HS-5 (cell line): ENCODE data around the gene ECPAS.
"Not testable (repeated sequence)": the region's sequence is repeated elsewhere in the genome, so short reads cannot be mapped to it uniquely, and the experiment has no call there.

Experiments
- DNase-seq: peaks from one replicate; pipeline ENCODE4 v3.0.0-alpha.2; 2012; ENCODE audit warnings: low read depth

Gene ECPAS

DNA sequence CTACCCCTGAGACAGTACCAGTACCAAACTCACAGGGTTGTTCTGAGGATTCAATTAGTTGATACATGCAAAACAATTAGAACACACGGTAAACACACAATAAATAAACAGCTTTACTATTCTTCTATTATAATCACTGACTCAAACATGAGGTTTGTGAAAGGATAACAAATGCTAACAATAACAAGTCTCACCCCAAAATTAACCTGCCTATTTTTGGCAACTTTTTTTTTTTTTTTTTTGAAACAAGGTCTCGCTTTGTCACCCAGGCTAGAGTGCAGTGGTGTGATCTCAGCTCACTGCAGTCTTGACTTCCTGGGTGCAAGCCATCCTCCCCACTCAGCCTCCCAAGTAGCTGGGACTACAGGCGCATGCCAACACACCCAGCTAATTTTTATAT is 6.5 kb downstream of the ECPAS start:
- DNase-seq = no peak

DNA sequence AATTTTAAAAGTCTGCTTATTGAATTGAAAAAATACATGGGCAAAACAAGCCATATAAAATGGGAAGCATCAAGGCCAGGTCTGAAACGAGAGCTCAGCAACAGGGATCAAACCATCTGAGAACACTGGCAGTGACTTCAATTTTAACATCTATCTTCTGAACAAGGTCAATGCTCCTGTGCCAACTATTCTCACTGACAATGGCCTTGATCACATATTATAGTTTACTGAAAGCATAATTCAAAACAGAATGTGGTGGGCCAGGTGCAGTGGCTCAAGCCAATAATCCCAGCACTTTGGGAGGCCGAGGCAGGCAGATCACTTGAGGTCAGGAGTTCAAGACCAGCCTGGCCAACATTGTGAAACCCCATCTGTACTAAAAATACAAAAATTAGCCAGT is 9.0 kb downstream of the ECPAS start:
- no peak for DNase-seq

DNA sequence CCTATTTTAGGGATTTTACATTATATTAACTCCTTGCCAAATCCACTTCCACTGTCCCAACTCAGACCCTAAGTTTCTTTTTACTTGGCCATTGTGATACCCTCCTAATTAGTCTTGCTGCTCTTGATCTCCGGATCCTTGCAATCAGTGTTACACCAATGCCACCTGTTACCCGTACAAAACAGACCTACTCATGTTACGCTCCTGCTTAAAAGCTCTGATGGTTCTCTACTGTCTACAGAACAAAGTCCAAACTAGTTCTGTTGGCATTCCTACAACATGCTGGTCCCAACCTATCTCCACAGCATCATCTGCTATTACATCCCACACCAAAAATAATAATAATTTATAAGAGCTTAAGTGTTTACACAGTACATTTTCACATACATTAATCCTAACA is 9.8 kb downstream of the ECPAS start:
- no peak for DNase-seq

DNA sequence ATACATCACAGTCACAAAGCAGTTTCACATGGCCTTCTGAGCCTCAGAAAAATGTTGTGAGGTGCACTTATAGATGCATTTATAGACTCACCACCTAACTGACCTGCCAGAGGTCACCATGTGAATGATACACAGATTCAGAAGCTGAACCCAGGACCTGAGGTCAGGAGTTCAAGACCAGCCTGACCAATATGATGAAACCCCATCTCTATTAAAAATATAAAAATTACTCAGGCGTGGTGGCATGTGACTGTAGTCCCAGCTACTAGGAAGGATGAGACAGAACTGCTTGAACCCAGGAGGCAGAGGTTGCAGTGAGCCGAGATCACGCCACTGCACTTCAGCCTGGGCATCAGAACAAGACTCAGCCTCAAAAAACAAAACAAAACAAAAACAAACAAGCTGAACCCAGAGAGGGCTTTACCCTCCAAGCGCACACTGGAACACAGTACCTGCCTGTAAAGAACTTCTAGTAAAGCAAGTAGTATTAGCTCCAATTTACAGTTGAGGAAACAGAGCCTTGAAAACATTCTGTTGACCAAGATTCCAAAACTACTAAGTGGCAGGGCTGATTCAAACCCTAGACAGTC is 16.3 kb downstream of the ECPAS start:
- no peak for DNase-seq

DNA sequence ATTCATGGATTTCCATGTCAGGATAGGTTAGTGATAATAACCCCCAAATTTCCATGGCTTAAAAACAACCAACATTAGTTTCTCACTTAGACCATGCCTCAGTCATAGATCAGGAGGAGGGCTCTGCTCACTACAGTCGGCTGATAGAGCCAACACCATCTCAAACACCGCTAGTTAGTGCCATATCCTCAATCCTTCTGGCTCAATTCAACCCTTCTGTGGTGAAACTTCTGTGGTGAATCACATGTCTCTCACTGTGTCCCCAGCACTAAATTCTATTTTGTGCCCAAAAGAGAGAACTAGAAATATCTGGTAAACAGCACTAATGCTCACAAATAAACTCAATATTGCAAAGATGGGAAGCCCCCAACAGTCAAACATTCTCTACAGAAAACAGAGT is 21.1 kb downstream of the ECPAS start:
- DNase-seq = no peak

DNA sequence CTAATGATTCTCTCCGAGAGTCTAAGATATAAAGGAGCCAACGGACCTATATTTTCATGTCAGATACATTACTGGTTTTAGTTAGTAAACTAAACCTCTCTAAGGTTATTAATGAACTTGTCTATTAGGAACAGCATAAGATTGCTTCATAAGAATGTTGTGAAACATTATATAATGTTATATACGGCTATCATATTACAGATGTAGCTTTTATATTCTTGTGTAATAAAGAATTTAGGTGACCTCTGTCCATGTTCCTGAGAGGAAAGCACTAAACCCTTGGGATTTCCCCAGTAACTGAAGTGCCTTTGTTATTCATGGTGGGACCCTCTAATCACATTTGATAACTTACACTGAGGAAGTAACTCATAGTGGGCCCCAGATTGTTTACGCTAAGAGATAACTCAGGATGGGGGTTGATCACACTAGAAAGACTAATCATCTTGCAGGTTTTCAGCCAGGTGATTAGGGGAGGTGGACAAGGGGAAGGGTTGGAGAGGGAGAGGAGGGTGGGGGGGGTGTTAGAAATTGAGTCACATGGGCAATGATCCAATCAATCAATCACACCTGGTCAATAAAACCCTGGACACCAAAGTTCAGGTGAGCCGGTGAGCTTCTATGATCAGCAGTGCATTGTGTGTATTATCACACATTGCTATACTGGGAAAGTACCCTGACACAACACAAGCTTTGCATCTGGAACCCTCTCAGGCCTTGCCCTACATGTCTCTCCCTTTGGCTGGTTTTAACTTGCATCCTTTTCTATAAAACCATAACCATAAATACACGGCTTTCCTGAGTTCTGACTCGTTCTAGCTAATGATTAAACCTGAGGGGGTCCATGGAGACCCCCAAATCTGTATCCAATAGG is 25.8 kb downstream of the ECPAS start:
- no peak for DNase-seq

DNA sequence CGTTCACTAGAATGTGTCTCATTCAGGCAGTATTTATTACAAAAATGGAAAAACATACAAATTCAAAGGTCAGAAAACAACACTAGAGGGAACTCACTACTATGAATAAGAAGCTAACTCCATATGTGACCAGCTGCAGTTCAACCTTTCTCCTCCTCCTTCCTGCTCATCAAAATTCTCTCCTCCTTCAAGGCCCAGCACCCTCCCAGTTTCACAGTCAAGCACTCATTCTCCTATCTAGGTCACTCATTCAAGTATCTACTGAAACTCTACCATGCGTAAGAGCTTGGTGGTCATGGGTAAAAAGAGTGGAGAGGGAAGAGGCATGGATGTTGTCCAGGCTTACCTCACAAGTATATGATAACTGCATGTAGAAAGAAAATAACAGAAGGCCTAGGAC is 27.7 kb downstream of the ECPAS start:
- DNase-seq = no peak

DNA sequence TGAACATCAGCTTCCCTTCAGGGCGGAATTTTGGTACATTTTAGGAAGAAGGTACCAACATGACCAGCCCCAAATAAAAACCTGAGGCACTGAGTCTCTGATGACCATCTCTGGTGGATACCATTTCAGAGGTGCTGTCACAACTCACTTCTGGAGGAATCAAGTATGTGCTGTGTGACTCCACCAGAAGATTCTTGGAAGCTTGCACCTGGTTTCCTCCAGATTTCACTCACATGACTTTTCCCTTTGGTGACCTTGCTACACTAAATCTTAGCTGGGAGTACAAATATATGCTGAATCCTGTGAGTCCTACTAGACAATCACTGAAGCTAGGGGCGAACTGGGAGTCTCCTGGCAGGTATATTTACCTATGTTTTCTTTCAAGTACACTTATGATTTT is 28.5 kb downstream of the ECPAS start:
- no peak for DNase-seq

DNA sequence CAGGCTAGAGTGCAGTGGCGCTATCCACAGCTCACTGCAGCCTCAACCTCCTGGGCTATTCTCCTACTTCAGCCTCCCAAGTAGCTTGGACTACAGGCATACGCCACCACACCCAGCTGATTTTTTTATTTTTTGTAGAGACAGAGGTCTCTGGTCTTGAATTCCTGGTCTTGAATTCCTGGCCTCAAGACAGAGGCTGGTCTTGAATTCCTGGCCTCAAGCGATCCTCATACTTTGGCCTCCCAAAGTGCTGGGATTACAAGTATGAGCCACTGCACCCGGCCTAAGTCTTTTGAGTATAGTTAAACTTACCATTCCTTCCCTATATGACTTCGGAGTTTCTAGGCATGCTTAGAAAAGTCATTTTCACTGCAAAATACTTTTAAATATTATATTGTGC is 29.4 kb downstream of the ECPAS start:
- DNase-seq = no peak

DNA sequence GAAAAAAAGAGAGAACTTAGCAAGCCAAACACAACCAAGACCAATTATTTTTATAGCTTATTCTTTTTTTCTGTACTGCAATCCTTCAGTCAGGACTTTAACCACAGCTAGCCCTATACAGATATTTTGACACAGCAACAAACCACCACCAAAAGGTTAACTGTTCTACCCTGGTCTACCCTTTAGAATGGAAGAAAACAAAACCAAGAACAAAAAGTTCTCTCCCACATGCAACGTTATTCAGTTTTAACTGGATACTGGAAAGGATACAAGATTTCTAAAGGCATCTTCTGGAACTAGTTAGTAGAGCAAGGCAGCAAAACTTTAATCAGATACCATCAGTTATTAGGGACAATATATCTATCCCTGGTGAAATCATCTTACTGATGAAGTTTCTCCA is 32.6 kb downstream of the ECPAS start:
- DNase-seq = no peak

DNA sequence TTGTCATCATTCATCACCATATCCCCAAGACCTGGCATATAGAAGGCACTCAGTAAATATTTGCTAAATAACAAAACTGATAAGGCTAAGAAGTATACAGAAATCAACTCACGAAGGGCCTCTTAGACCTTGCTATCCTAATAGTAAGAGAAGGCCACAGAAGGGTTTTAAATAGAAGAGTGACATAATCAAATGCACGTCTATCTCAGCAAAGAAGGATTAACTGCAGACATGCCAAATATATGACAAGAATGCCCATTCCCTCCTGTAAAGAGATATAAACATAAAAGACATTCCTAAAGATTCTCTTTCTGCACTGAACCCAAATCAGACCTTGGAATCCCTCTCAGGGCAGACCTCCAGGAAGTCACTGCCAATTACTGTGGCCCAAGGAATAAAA is 34.1 kb downstream of the ECPAS start:
- DNase-seq = no peak

DNA sequence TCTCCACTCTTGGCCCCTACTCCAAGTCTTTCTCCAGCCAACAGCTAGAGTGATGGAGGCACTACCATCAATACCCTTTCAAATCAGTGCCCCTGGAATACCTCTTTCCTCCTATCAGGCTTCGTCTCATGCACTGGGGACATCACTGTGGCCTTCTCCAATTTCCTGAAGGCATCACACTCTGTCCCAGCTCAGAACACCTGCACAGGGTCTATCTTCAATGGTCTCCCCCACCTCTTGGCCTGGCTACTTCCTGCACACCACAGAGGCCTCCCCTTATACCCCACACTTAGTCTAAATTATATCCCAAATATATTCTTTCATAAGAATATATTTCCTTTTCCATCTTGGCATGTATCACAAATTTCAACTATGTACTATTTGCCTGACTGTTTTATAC is 34.5 kb downstream of the ECPAS start:
- DNase-seq = no peak

DNA sequence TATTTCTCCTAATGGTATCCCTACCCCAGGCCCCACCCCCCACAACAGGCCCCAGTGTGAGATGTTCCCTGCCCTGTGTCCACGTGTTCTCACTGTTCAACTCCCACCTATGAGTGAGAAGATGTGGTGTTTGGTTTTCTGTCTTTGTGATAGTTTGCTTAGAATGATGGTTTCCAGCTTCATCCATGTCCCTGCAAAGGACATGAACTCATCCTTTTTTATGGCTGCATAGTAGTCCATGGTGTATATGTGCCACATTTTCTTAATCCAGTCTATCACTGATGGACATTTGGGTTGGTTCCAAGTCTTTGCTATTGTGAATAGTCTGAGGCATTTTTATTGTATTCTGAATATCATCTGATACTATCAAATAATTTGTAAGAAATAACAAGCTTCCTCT is 38.4 kb downstream of the ECPAS start:
- not testable (repeated sequence) for DNase-seq

DNA sequence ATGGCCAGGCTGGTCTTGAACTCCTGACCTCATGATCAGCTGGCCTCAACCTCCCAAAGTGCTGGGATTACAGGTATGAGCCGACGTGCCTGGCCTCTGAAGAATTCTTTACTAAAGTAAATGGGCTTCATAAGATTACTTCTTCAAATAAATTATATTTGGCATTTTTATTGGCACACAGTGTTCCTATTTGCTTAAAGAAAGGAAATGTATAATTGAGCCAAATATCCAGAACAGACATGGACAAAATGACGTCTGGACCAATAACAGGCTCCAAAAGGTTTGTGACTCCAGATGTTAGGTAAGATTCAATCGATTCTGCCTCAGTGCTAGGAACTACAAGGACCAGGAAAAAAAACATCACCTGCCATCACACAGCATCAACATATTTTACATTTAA is 40.7 kb downstream of the ECPAS start:
- DNase-seq = no peak

DNA sequence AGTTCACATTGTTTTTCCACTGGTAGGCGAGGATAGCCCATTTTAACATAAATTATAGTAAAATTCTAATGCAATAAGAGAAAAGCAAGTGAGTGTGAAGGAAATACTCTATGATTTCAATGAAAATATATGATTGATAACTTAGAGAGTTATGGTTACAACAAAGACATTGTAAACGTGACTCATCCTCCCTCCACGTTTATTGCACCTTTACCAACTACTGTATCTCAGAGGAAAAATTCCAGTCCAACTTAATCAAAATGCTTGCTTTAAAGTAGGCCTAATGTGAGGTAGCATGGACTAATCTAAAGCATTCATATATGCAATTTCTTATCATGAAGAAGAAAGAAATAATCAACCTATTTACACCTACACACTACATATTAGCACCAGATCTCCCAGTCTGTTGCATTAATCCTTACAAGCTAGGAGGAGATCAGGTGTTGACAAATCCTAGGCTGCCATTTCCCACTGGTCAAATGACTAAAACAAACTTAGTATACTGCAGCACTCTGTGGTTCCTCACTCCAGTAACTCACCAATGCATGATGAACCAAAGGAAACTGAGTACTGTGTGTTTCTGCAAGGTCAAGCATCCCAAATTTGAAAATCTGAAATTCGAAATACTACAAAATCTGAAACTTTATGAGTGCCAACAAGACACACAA is 41.7 kb downstream of the ECPAS start:
- no peak for DNase-seq

DNA sequence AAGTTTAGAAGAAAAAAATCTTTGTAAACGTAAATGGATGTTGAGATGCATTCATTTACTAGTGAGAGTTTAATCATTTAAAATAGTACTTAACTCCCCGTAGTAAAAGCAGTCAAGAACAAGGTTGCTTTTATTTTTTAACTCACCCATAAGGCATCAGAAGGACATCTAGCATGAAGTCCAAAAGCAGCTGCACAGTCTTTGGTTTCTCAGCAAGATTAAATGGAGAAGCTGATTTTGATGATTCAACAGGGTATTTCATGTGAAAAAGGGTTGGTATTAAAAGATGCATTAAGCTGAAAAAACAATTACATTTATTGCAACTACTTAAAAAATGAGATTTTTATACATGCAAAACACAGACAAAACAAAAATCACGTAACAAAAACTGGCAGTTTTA is 44.0 kb downstream of the ECPAS start:
- DNase-seq = no peak

DNA sequence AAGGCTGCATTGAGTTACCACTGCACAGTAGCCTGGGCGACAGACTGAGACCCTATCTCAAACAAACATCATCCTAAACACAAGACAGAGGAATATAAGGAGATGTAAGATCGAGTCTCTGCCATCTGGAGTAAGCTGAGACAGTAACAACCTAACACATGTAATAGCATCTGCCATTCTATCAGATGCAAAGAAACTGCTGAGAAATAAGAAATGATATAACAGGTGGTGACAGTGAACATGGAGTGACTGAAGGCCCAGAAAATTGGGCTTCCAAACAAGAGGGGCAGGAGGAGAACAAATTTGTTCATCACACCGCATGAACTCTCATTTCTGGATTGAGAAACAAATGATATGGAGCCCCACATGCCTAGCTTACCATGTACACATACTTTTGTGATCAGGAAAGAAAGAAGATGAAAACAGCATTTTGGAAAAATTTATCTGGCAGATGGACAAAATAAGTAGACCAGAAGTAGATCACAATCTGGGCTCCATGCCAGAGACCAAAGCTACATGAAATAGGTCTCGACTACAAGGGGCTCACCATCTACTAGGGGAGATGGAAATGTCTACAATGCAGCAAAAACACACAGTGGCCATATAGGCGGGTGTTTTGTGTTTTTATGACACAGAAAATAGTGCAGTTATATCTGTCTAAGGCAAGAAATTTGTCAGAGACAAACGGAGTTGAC is 45.5 kb downstream of the ECPAS start:
- no peak for DNase-seq

DNA sequence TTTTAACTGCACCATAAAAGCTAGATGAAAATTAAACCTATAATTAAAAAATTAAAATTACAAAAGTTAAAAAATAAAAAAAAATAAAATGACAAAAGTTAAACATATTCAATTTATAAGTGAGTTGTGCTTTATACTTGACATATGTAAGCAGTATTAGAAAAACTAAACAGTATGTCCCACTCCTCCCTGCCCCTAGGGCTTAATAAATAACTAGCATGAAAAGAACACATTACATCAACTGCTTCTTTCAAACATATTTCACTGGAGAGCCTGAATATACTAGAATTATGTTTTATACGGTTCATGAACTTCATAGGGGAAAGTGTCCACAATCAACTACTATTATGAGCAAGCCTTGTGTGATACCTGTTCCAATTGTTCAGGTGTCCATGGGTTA is 47.6 kb downstream of the ECPAS start:
- no peak for DNase-seq

DNA sequence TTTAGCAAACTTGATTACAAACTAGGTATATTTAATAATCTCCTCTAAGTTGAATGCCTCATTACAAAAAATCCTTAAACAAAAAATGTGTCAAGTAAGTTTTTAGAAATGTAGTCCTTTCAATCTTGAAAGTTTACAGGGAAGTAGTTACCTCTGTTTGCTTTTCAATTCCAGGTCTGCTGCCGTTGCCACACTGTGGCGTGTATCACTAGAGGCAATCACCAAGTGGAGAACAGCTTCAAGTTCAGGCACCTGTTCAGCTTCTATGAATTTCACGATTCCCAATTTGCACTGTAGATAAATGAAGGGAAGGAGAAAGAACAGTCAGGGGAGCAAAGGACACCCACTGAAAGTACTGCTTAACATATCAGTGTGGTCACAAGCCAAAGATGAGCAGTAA is 51.1 kb downstream of the ECPAS start:
- DNase-seq = no peak

DNA sequence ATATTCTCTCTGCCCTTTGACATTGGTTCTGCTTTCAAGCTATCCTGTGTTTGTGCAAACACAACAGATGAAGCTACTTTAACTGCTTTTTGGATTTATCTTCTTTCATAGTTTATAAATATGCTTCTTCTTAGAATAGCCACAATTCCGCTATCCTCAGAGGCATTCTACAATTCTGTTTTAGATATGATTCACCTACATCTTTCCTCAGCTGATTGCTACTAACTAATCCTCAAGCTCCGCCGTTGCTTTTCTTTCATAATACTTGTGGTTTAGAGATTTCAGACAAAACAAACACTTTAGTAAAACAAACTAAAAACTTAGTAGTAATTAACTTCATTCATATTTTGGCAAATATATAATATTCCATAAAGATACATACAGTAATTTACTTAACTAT is 52.5 kb downstream of the ECPAS start:
- no peak for DNase-seq

DNA sequence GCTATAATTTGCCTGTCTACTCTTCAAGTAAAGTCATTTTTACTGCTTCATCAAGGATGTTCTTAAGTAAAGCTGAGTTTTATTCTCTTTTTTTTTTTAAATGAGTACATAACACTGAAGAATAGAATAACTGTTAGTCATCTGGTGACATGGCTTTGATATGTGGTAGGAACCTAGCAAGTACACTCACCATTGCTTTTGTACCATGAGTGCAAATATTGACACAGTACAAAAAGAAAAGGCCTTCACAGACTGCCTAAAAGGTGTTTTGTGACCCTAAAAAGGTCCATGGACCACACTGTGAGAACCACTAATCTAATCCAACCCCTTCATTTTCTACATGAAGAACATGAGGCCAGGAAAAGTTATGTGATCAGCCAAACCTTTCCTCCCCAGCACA is 55.0 kb downstream of the ECPAS start:
- DNase-seq = no peak

DNA sequence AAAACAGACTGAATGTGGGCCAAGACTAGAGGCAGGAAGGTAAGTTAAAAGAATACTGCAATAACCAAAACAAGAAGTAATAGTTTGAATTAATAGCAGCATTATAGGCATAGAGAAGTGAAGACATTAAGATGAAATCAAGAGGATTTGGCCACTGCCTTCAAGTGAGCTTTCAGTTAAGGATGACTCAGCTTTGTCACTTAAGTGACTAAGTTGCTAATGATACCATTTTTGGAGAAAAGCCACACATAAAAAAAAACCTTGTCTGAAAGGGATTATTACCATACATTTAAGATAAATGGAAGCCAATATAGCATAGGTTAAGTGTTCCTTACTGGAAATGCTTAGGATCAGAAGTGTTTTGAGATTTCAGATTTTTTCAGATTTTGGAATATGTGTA is 57.0 kb downstream of the ECPAS start:
- peak; percentile 20 for DNase-seq

DNA sequence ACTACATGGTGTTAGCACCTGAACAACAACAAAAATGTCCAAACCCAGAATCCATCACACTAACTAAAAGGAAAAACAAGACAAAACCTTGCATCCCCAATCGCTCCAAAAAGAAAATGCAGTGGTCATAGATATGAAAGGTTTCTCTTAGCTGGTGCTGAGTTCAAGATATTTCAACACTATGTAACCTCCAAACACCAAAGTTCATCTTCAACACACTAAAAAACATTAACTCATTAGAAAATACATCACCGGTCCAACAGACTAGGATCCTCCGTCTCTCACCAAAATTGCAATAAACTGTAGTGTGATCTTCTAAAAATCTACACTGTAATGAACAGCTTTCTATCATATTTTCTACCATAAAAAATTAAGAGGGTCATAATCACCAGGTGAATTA is 60.8 kb downstream of the ECPAS start:
- no peak for DNase-seq
